Adipocyte (in vitro differentiated cells): ENCODE results near the gene KCTD7.
"Not testable (repeated sequence)": the region's sequence is repeated elsewhere in the genome, so short reads cannot be mapped to it uniquely, and the experiment has no call there.

ENCODE experiments used
- DNase-seq: peaks from one replicate; pipeline ENCODE4 v3.0.0-alpha.2; 2015; ENCODE audit warnings: low read depth
- H3K27me3 ChIP-seq: replicated peaks from 2 replicates; pipeline ENCODE4 v1.7.0; 2013; ENCODE audit warnings: mild to moderate bottlenecking, low read length, moderate library complexity; ENCODE audit not compliant: control insufficient read depth, insufficient read depth
- H3K36me3 ChIP-seq: 2 replicates; pipeline ENCODE4 v1.7.0; 2013; ENCODE audit warnings: low read length, mild to moderate bottlenecking, moderate library complexity; ENCODE audit not compliant: control insufficient read depth, insufficient read depth, severe bottlenecking
- H3K4me1 ChIP-seq: 2 replicates; pipeline ENCODE4 v1.7.0; 2013; ENCODE audit warnings: mild to moderate bottlenecking, low read length, moderate library complexity; ENCODE audit not compliant: control insufficient read depth, insufficient read depth
- H3K4me3 ChIP-seq: 2 replicates; pipeline ENCODE4 v1.7.0; 2013; ENCODE audit warnings: mild to moderate bottlenecking, low read length, moderate library complexity
- H3K9ac ChIP-seq: 2 replicates; pipeline ENCODE4 v1.7.0; 2013; ENCODE audit warnings: mild to moderate bottlenecking, low read length, moderate library complexity
- H3K9me3 ChIP-seq: 2 replicates; pipeline ENCODE4 v1.7.0; 2013; ENCODE audit warnings: mild to moderate bottlenecking, low read length, moderate library complexity; ENCODE audit not compliant: control insufficient read depth

KCTD7 gene

GRCh38 chr7:66638309-66639099 is 9.8 kb downstream of the KCTD7 start:
- H3K4me3 ChIP-seq = no peak overlapping the region
- no peak for DNase-seq
- no peaks in the 10 kb centered on the region for H3K9me3 ChIP-seq
- H3K27me3 ChIP-seq = no peaks in the 10 kb centered on the region
- H3K36me3 ChIP-seq = peaks cover 74% of the 10 kb centered on the region
- H3K9ac ChIP-seq = no peak overlapping the region
- H3K4me1 ChIP-seq = peaks cover 10% of the 10 kb centered on the region

GRCh38 chr7:66639773-66640172 is 11.1 kb downstream of the KCTD7 start:
- Histone ChIP-seq H3K27me3 (no peaks in the 10 kb centered on the region), H3K4me3 (no peak overlapping the region), H3K9ac (no peak overlapping the region), H3K36me3 (peaks cover 76% of the 10 kb centered on the region), H3K4me1 (peaks cover 10% of the 10 kb centered on the region), H3K9me3 (no peaks in the 10 kb centered on the region)
- DNase-seq = no peak

DNA sequence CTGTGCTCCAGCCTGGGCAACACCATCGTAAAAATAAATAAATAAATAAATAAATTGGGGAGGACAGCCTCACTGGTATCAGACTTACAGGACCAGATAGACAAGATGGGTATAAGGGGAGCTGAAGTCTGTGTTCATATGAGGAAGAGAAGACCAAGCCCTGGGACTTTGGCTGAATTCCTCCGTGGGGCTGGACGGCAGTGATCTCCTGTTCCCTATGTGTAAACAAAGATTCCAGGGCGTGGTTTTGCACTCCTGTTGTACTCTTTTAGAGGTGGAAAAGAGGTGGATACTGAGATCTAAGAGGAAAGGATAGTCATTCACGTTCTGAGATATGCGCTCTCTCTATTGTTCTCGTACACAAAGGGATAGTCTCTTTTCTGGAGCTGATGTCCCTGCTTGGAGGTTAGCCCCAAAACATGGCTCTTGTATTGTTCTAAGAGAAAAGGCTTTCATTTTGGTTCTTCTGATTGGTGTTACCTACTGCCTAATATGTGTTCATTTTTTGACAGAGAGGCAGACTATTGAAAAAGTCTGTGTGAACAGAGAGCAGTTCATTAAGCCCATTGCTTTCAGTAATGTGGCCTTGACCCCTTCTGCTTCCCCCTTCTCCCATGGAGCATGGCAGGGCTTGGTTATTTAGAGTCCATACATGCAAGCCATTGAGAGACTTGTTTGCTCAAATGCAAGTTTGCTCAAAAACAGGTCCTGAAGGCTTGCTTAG is 12.3 kb downstream of the KCTD7 start:
- no peak for DNase-seq
- Histone ChIP-seq H3K36me3 (peaks cover 85% of the 10 kb centered on the region), H3K27me3 (no peaks in the 10 kb centered on the region), H3K4me3 (no peak overlapping the region), H3K4me1 (peaks cover 9% of the 10 kb centered on the region), H3K9me3 (no peaks in the 10 kb centered on the region), H3K9ac (no peak overlapping the region)

GRCh38 chr7:66641526-66641871 is 12.8 kb downstream of the KCTD7 start:
- no peaks in the 10 kb centered on the region for H3K27me3 ChIP-seq
- no peak for DNase-seq
- H3K9me3 ChIP-seq = no peaks in the 10 kb centered on the region
- no peak overlapping the region for H3K9ac ChIP-seq
- H3K36me3 ChIP-seq = peaks cover 88% of the 10 kb centered on the region
- H3K4me1 ChIP-seq = peaks cover 7% of the 10 kb centered on the region
- H3K4me3 ChIP-seq = no peak overlapping the region

DNA sequence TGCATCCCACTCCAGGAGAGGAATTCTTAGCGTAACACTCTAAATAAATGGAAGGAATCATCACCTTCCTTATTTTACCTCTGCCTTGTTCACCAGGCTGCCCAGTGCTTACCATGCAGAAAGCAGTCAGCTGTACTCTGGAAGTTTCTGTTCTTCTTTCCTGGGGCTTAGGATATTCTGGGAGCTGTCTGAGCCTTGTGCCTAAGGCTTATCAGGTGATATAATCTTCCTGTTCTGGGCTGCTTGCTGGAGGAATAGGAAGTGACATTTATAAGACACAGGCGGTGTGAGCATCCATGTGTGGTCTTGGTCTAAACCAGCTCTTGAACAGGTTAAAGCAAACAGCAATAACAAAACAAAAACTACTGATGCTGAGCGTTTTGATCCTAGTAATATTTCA is 13.5 kb downstream of the KCTD7 start:
- H3K36me3 ChIP-seq = peaks cover 92% of the 10 kb centered on the region
- H3K9ac ChIP-seq = no peak overlapping the region
- H3K4me3 ChIP-seq = no peak overlapping the region
- H3K9me3 ChIP-seq = no peaks in the 10 kb centered on the region
- H3K27me3 ChIP-seq = no peaks in the 10 kb centered on the region
- DNase-seq = no peak
- H3K4me1 ChIP-seq = peaks cover 7% of the 10 kb centered on the region

DNA sequence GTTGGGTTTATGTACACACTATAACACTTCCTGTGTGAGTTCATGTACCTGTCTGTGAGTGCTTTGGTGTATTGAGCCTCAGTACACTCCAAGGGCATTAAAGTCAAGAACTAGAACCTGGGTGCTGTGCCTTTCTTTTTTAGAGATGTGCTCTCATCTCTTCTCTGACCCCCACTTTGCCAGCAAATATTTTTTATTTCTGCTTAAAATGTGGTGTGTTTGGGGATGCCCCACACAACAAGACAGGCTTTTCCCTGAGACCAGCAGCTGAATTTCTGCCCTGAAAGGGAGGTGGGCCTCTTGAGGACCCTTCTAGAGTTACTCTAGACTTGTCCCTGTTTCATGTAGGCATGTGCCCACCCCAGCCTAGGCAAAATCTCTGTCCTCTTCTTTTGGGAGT is 14.3 kb downstream of the KCTD7 start:
- H3K36me3 ChIP-seq = peaks cover 87% of the 10 kb centered on the region
- H3K9me3 ChIP-seq = no peaks in the 10 kb centered on the region
- H3K4me1 ChIP-seq = peaks cover 7% of the 10 kb centered on the region
- no peak overlapping the region for H3K9ac ChIP-seq
- DNase-seq = no peak
- H3K27me3 ChIP-seq = no peaks in the 10 kb centered on the region
- H3K4me3 ChIP-seq = no peak overlapping the region

DNA sequence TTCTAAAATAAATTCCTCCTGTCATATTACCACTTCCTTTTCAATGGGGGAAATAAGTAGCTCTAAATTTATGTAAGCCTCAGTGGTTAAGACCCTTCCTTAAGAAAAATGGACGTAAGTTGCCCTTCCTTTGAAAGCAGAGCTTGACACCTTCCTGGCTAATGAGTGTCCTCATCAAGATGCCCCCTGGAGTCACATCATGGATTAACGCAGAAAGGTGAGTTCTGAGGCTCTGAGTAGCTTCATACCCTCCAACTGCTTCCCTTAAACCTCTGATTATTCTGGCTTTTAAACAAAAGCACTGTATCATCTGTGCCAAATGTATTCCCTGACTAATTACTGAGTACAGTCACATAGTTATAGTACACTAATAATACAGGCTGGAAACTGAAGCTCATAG is 14.7 kb downstream of the KCTD7 start:
- H3K9me3 ChIP-seq = no peaks in the 10 kb centered on the region
- no peak overlapping the region for H3K9ac ChIP-seq
- no peaks in the 10 kb centered on the region for H3K27me3 ChIP-seq
- DNase-seq = no peak
- peaks cover 87% of the 10 kb centered on the region for H3K36me3 ChIP-seq
- no peak overlapping the region for H3K4me3 ChIP-seq
- peaks cover 7% of the 10 kb centered on the region for H3K4me1 ChIP-seq

- H3K36me3 ChIP-seq = peaks cover 16% of the 10 kb centered on the region
- H3K4me3 ChIP-seq, DNase-seq, H3K9ac ChIP-seq, H3K9me3 ChIP-seq, H3K4me1 ChIP-seq, H3K27me3 ChIP-seq: not testable (repeated sequence)
Observed at GRCh38 chr7:66651026-66651425, 22.3 kb downstream of the KCTD7 start.

DNA sequence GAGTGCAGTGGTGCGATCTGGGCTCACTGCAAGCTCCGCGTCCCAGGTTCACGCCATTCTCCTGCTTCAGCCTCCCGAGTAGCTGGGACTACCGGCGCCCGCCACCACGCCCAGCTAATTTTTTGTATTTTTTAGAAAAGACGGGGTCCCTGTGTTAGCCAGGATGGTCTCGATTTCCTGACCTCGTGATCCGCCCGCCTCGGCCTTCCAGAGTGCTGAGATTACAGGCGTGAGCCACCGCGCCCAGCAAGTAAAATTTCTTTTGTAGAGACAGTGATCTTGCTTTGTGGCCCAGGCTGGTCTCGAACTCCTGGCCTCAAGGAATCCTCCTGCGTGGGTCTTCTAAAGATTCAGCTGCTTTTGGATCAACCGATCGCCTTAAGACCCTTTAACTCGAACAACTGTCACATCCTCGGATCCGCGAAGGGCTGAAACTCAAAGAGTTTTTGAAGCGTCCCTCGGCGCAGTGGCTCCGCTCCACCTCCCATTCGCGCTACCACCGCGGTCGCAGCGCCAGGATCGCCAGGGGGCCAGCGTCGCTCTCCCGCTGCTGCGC is 25.1 kb downstream of the KCTD7 start:
- peak overlapping the region; percentile 91 for H3K4me3 ChIP-seq
- not testable (repeated sequence) for H3K9me3 ChIP-seq, DNase-seq, H3K36me3 ChIP-seq, H3K27me3 ChIP-seq
- H3K4me1 ChIP-seq = peaks cover 20% of the 10 kb centered on the region
- peak overlapping the region; percentile 98 for H3K9ac ChIP-seq

GRCh38 chr7:66654275-66655112 is 25.8 kb downstream of the KCTD7 start:
- DNase-seq = peak; percentile 100
- Histone ChIP-seq H3K9ac (peak overlapping the region; percentile 98), H3K36me3 (no peaks in the 10 kb centered on the region), H3K4me1 (peaks cover 20% of the 10 kb centered on the region), H3K27me3 (no peaks in the 10 kb centered on the region), H3K4me3 (peak overlapping the region; percentile 91), H3K9me3 (no peaks in the 10 kb centered on the region)
